GM12878 (cell line): ENCODE data around the gene WRAP73. TPM values are rescaled to one million over a fixed set of nuclear protein-coding genes. Genes with fewer than 3 reads are reported as not detected.
A peak's percentile ranks its signal among the peaks of the same experiment; 100 is the strongest.

Source experiments
- ATAC-seq: fragments of 200-7000 bp; cut with Tn5 transposase; 3 replicates; pipeline ENCODE4 v1.9.1; 2020; ENCODE audit warnings: mild to moderate bottlenecking, moderate library complexity
- BruUV-seq: library from RNA; stranded (reverse); fragments of 400-500 nt; replicated peaks from 2 replicates; lab custom pipeline; 2021; lab: Mats Ljungman, UMichigan
- CTCF ChIA-PET: fragments of 300-600 bp; sonication (Branson Sonifier 250); formaldehyde crosslinking; extraction: SDS; loops from one replicate; lab custom pipeline; 2021; ENCODE audit warnings: inconsistent platforms; lab: Yijun Ruan, JAX
- POLR2A ChIA-PET: fragments of 350-600 bp; formaldehyde crosslinking; extraction: SDS; loops from one replicate; lab custom pipeline; 2021; ENCODE audit warnings: inconsistent platforms; lab: Charles Lee
- RAD21 ChIA-PET: fragments of 300-600 bp; sonication (Branson Sonifier 250); formaldehyde crosslinking; loops from one replicate; lab custom pipeline; 2023; ENCODE audit warnings: antibody characterized with exemption; ENCODE audit not compliant: unreplicated experiment; lab: Charles Lee
- SMC1A ChIA-PET: fragments of 300-600 bp; sonication (Branson Sonifier 250); formaldehyde crosslinking; loops from one replicate; lab custom pipeline; 2023; ENCODE audit not compliant: unreplicated experiment, uncharacterized antibody; lab: Charles Lee
- DNase-seq: peaks from one replicate; pipeline ENCODE4 v3.0.0-alpha.2; 2011; ENCODE audit warnings: low read depth, low spot score
- FAIRE-seq: peaks from 3 replicates; lab custom pipeline; 2011; peaks lifted over from hg19 to GRCh38; lab: Jason Lieb, UNC
- H2AFZ ChIP-seq: 2 replicates; pipeline ENCODE4 v1.6.0; 2011; ENCODE audit warnings: low read depth, low read length, control low read depth; ENCODE audit not compliant: control insufficient read depth
- H3K27ac ChIP-seq: 2 replicates; pipeline ENCODE4 v1.5.1; 2011; ENCODE audit warnings: control low read depth; ENCODE audit not compliant: control insufficient read depth, insufficient read depth
- H3K27me3 ChIP-seq, 2 experiments: replicated peaks in 1 of 2; 2 replicates each; pipeline versions ENCODE4 v1.6.0 to v1.6.1; 2011; ENCODE audit warnings: low read length in 1 of 2; ENCODE audit not compliant: control insufficient read depth in 2 of 2, insufficient read depth in 2 of 2
- H3K36me3 ChIP-seq, 2 experiments: 2 replicates each; pipeline ENCODE4 v1.5.1; 2011; ENCODE audit warnings: low read length in 1 of 2; ENCODE audit not compliant: control insufficient read depth in 2 of 2, insufficient read depth in 2 of 2
- H3K4me1 ChIP-seq: 2 replicates; pipeline ENCODE4 v1.6.1; 2011; ENCODE audit warnings: mild to moderate bottlenecking, low read length, moderate library complexity, mixed read lengths; ENCODE audit not compliant: control insufficient read depth, insufficient read depth
- H3K4me2 ChIP-seq: 2 replicates; pipeline ENCODE4 v1.6.0; 2011; ENCODE audit warnings: control low read depth; ENCODE audit not compliant: control insufficient read depth, insufficient read depth
- H3K4me3 ChIP-seq: fragments of 200-600 bp; sonication (generic); 2 replicates; pipeline ENCODE4 v1.5.1; 2016
- H3K79me2 ChIP-seq: 2 replicates; pipeline ENCODE4 v1.6.0; 2011; ENCODE audit warnings: low read length; ENCODE audit not compliant: control insufficient read depth, insufficient read depth
- H3K9ac ChIP-seq: 2 replicates; pipeline ENCODE4 v1.8.0; 2011; ENCODE audit warnings: low read length, control low read depth, mixed read lengths; ENCODE audit not compliant: control insufficient read depth, insufficient read depth
- H3K9me3 ChIP-seq: replicated peaks from 3 replicates; pipeline ENCODE4 v1.5.1; 2011; ENCODE audit warnings: mild to moderate bottlenecking, low read length; ENCODE audit not compliant: control insufficient read depth, insufficient read depth
- H4K20me1 ChIP-seq: 2 replicates; pipeline ENCODE4 v1.6.0; 2011; ENCODE audit not compliant: control insufficient read depth, insufficient read depth
- CEBPZ ChIP-seq: fragments of 150-350 bp; IDR thresholded peaks from 2 replicates; pipeline ENCODE4 v1.6.1; 2016; ENCODE audit warnings: low read depth, low read length
- HDAC2 ChIP-seq: fragments of 200-600 bp; sonication (generic); IDR thresholded peaks from 2 replicates; pipeline ENCODE4 v1.6.1; 2017
- HDGF ChIP-seq: fragments of 450-650 bp; IDR thresholded peaks from 2 replicates; pipeline ENCODE4 v1.6.1; 2016; ENCODE audit warnings: antibody characterized with exemption
- JUNB ChIP-seq: IDR thresholded peaks from 2 replicates; pipeline ENCODE4 v1.6.1; 2016; ENCODE audit warnings: antibody characterized with exemption, mild to moderate bottlenecking
- MEF2A ChIP-seq: IDR thresholded peaks from 2 replicates; pipeline ENCODE4 v1.6.1; 2011; ENCODE audit warnings: low read depth, mild to moderate bottlenecking, low read length, moderate library complexity; ENCODE audit not compliant: insufficient read depth
- MTA3 ChIP-seq: IDR thresholded peaks from 2 replicates; pipeline ENCODE4 v1.6.1; 2012; ENCODE audit warnings: low read length, inconsistent platforms, borderline replicate concordance
- NFXL1 ChIP-seq: fragments of 450-650 bp; IDR thresholded peaks from 2 replicates; pipeline ENCODE4 v1.6.1; 2017; ENCODE audit warnings: antibody characterized with exemption, mild to moderate bottlenecking, borderline replicate concordance
- RAD21 ChIP-seq: IDR thresholded peaks from 2 replicates; pipeline ENCODE4 v1.6.1; 2011; ENCODE audit warnings: mild to moderate bottlenecking, low read depth, low read length, moderate library complexity; ENCODE audit not compliant: insufficient read depth
- RB1 ChIP-seq: fragments of 450-650 bp; formaldehyde crosslinking; IDR thresholded peaks from 2 replicates; pipeline ENCODE4 v1.6.1; 2017; ENCODE audit warnings: mild to moderate bottlenecking, borderline replicate concordance
- SMAD5 ChIP-seq: IDR thresholded peaks from 2 replicates; pipeline ENCODE4 v1.6.1; 2016; ENCODE audit warnings: antibody characterized with exemption, low read depth
- SMARCA5 ChIP-seq: fragments of 450-650 bp; IDR thresholded peaks from 2 replicates; pipeline ENCODE4 v1.6.1; 2017; ENCODE audit warnings: mild to moderate bottlenecking
- USF1 ChIP-seq: IDR thresholded peaks from 2 replicates; pipeline ENCODE4 v1.6.1; 2011; ENCODE audit warnings: borderline replicate concordance, low read depth, mild to moderate bottlenecking, moderate library complexity, mixed read lengths, low read length; ENCODE audit not compliant: insufficient read depth; ENCODE audit errors: extremely low read length
- USF2 ChIP-seq: IDR thresholded peaks from 2 replicates; pipeline ENCODE4 v1.6.1; 2011; ENCODE audit warnings: low read depth, low read length, improper control_type of control experiment, borderline replicate concordance
- ZNF207 ChIP-seq: fragments of 450-650 bp; IDR thresholded peaks from 2 replicates; pipeline ENCODE4 v1.6.1; 2014; ENCODE audit warnings: antibody characterized with exemption, mild to moderate bottlenecking, borderline replicate concordance
- WGBS: methylation state at CpG from one replicate; pipeline ENCODE4 v1.1.6; 2016; ENCODE audit warnings: low lambda C conversion rate; ENCODE audit not compliant: insufficient replicate concordance, insufficient coverage; ENCODE audit errors: missing lambda C conversion rate; 5-methylcytosine and 5-hydroxymethylcytosine counted together
- in situ Hi-C: fragments of 300-500 bp; cut with MboI; formaldehyde crosslinking; loops from 9 replicates; pipeline ENCODE4 v1.14.3; 2018; ENCODE audit warnings: mixed read lengths
- intact Hi-C: fragments of 100-400 bp; cut with micrococcal nuclease; formaldehyde crosslinking; loops from one replicate; pipeline ENCODE4 v1.14.2; 2022; ENCODE audit not compliant: unreplicated experiment
- polyA plus RNA-seq, 11 experiments: library from polyadenylated mRNA; depleted of rRNA in 4 of 11; unstranded in 6 of 11; stranded (reverse) in 5 of 11; fragments of >200 nt; fragmentation: Nextera tagmentation in 4 of 11; fragmentation: Illumina TruSeq in 1 of 11; extraction: Ambion mirVana in 4 of 11; extraction: Trizol in 1 of 11; gene quantifications; 1 replicate in 1 of 11; 2 replicates in 10 of 11; pipeline versions ENCODE4 v1.2.1 to v1.2.3, GENCODE V29; 2011 to 2016; ENCODE audit warnings: inconsistent platforms in 2 of 11, missing spikeins in 2 of 11, low read depth in 1 of 11
- total RNA-seq, 4 experiments: library from RNA; depleted of rRNA in 3 of 4; stranded (reverse); fragments of >200 nt in 3 of 4; fragmentation: Illumina TruSeq in 1 of 4; extraction: Trizol in 1 of 4; gene quantifications; 2 replicates each; pipeline versions ENCODE4 v1.2.1 to v1.2.3, GENCODE V29; 2013 to 2021
- TF ChIP-seq, protein P1 (sequence below): fragments of 450-650 bp; IDR thresholded peaks from 2 replicates; pipeline ENCODE4 v1.6.1; 2017; ENCODE audit warnings: mild to moderate bottlenecking, low read depth, inconsistent platforms; ENCODE audit not compliant: poor library complexity, severe bottlenecking
- TF ChIP-seq, protein P2 (sequence below): fragments of 450-650 bp; IDR thresholded peaks from 2 replicates; pipeline ENCODE4 v1.6.1; 2016; ENCODE audit warnings: mild to moderate bottlenecking

The WRAP73 gene
- total and polyA plus RNA-seq, 10 of the 15 experiments (the other 5 are each of a cell fraction or from before 2014, with no cell fraction given): 3.2 to 65.8 (median 48.0) TPM

DNA sequence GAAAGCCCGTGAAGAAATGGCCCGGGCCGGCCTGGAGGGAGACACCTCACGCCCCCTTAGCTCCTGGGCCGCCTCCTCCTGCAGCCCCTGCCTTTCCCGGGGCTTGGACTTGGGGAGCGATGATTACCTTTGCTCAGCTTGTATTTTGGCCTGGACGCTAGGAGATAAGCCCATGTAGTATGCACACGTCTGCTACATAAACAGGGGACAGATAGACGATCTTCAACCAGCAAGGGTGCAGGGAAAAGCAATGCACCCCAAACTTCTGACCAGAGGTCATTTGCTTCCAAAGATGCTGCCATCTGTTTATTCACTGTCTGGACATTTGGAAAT is 3.3 kb upstream of the WRAP73 start:
- H3K79me2 ChIP-seq: peaks cover 79% of the 10 kb centered on the region
- H3K9ac ChIP-seq: peak overlapping the region; percentile 82
- DNase-seq (no peak), FAIRE-seq (no peak), ATAC-seq (no peak)
- H3K4me2 ChIP-seq: peak overlapping the region; percentile 75
- no peaks in the 10 kb centered on the region for H4K20me1 ChIP-seq
- H3K27ac ChIP-seq: peak overlapping the region; percentile 66
- H3K9me3 ChIP-seq: no peaks in the 10 kb centered on the region
- BruUV-seq: TSS peak; percentile 26
- ChIA-PET RAD21 (interaction anchor here (1.3 to 6.3 kb wide), 4 partner anchors 13 to 68 kb away, joined by 3 to 117 read pairs (median 48); no protein-coding TSS in a partner anchor), POLR2A (interaction anchor here (0.6 to 11.3 kb wide), 5 partner anchors 13 to 1076 kb away, joined by 3 to 184 read pairs (median 29); no protein-coding TSS in a partner anchor), CTCF (interaction anchor here (0.8 to 7.7 kb wide), 7 partner anchors 11 to 71 kb away, joined by 3 to 91 read pairs (median 4); no protein-coding TSS in a partner anchor), SMC1A (interaction anchor here (5.8 to 7.7 kb wide), 3 partner anchors 13 to 24 kb away, joined by 53 to 117 read pairs (median 65); no protein-coding TSS in a partner anchor)
- peaks cover 0 to 2% of the 10 kb centered on the region in 2 experiments; a peak in 2 of 4 replicates for H3K36me3 ChIP-seq
- in situ Hi-C loops: no loop called here
- no peaks in the 10 kb centered on the region for H3K27me3 ChIP-seq
- H3K4me3 ChIP-seq: peak overlapping the region; percentile 82
- peak overlapping the region; percentile 44 for H2AFZ ChIP-seq
- peaks cover 38% of the 10 kb centered on the region for H3K4me1 ChIP-seq
- TF ChIP-seq CEBPZ (no peak), SMARCA5 (no peak), USF2 (no peak), MEF2A (no peak), HDGF (no peak), JUNB (no peak), SMAD5 (no peak), HDAC2 (no peak), RB1 (no peak), MTA3 (no peak), ZNF207 (no peak), NFXL1 (no peak), USF1 (no peak), RAD21 (no peak)
- TF ChIP-seq, protein P1, sequence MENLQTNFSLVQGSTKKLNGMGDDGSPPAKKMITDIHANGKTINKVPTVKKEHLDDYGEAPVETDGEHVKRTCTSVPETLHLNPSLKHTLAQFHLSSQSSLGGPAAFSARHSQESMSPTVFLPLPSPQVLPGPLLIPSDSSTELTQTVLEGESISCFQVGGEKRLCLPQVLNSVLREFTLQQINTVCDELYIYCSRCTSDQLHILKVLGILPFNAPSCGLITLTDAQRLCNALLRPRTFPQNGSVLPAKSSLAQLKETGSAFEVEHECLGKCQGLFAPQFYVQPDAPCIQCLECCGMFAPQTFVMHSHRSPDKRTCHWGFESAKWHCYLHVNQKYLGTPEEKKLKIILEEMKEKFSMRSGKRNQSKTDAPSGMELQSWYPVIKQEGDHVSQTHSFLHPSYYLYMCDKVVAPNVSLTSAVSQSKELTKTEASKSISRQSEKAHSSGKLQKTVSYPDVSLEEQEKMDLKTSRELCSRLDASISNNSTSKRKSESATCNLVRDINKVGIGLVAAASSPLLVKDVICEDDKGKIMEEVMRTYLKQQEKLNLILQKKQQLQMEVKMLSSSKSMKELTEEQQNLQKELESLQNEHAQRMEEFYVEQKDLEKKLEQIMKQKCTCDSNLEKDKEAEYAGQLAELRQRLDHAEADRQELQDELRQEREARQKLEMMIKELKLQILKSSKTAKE: no peak
- TF ChIP-seq, protein P2, sequence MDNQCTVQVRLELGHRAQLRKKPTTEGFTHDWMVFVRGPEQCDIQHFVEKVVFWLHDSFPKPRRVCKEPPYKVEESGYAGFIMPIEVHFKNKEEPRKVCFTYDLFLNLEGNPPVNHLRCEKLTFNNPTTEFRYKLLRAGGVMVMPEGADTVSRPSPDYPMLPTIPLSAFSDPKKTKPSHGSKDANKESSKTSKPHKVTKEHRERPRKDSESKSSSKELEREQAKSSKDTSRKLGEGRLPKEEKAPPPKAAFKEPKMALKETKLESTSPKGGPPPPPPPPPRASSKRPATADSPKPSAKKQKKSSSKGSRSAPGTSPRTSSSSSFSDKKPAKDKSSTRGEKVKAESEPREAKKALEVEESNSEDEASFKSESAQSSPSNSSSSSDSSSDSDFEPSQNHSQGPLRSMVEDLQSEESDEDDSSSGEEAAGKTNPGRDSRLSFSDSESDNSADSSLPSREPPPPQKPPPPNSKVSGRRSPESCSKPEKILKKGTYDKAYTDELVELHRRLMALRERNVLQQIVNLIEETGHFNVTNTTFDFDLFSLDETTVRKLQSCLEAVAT: no peak
- intact Hi-C loops: no loop called here
- whole genome bisulfite sequencing: 33% methylated on average over 10 of the region's 10 CpGs
